ENCODE measurements around the gene OSBPL10.

DNA sequence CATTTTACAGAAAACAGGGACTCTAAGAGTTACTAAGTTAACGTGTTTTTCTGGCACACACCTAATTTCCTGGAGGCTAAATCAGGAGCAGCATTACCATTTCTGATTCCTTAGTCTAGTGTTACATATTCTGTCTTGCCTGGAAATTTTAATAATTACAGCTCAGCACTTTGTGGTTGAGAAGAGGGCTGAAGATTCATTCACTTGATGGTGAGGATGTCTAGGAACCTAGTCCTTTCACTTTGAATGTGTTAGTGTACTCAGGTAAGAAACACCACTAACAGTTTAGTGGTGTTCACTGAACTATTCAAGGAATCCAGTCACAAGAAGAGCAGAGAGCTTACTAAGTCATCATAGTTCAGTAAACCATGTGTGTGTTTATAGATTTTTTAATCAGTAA, 345.5 kb downstream of the OSBPL10 start:
- TF ChIP-seq, protein P1, sequence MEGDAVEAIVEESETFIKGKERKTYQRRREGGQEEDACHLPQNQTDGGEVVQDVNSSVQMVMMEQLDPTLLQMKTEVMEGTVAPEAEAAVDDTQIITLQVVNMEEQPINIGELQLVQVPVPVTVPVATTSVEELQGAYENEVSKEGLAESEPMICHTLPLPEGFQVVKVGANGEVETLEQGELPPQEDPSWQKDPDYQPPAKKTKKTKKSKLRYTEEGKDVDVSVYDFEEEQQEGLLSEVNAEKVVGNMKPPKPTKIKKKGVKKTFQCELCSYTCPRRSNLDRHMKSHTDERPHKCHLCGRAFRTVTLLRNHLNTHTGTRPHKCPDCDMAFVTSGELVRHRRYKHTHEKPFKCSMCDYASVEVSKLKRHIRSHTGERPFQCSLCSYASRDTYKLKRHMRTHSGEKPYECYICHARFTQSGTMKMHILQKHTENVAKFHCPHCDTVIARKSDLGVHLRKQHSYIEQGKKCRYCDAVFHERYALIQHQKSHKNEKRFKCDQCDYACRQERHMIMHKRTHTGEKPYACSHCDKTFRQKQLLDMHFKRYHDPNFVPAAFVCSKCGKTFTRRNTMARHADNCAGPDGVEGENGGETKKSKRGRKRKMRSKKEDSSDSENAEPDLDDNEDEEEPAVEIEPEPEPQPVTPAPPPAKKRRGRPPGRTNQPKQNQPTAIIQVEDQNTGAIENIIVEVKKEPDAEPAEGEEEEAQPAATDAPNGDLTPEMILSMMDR (IDR thresholded peaks at IDR 0.05): no peak
- TF ChIP-seq POLR2A (IDR thresholded peaks at IDR 0.05): no peak
